K562 (cell line): ENCODE data around the gene ZNF350. TPM values are rescaled to one million over a fixed set of nuclear protein-coding genes. Genes with fewer than 3 reads are reported as not detected.
"Not testable (repeated sequence)": the region's sequence is repeated elsewhere in the genome, so short reads cannot be mapped to it uniquely, and the experiment has no call there.

ENCODE experiments used
- ATAC-seq: fragments of 200-7000 bp; cut with Tn5 transposase; 3 replicates; pipeline ENCODE4 v1.9.1; 2020; ENCODE audit warnings: moderate library complexity
- BruUV-seq: library from RNA; stranded (reverse); fragments of 400-500 nt; replicated peaks from 2 replicates; lab custom pipeline; 2021; lab: Mats Ljungman, UMichigan
- CTCF ChIA-PET: fragments of 300-600 bp; formaldehyde crosslinking; extraction: SDS; loops from one replicate; lab custom pipeline; 2021; ENCODE audit warnings: low intra/inter-chr PET ratio; lab: Yijun Ruan, JAX
- POLR2A ChIA-PET: fragments of 300-600, 350-650 bp; sonication (Branson Sonifier 250); formaldehyde crosslinking; extraction: SDS; loops from one replicate; lab custom pipeline; 2021; ENCODE audit warnings: antibody characterized with exemption, inconsistent platforms; lab: Yijun Ruan, JAX
- DNase-seq, 4 experiments: peaks; one replicate each; pipeline versions ENCODE4 v3.0.0 to v3.0.0-alpha.2; 2011 to 2018; ENCODE audit warnings: low spot score in 3 of 4, mixed read lengths in 3 of 4; ENCODE audit errors: extremely low read depth in 1 of 4
- FAIRE-seq: peaks from 2 replicates; lab custom pipeline; 2011; peaks lifted over from hg19 to GRCh38; lab: Jason Lieb, UNC
- H2AFZ ChIP-seq: 2 replicates; pipeline ENCODE4 v1.6.0; 2011; ENCODE audit warnings: low read depth, low read length, control low read depth, inconsistent platforms
- H3K27ac ChIP-seq: fragments of 200-600 bp; 3 replicates; pipeline ENCODE4 v1.8.0; 2011; ENCODE audit warnings: low read depth, mild to moderate bottlenecking, control low read depth, inconsistent platforms, low read length, moderate library complexity, mixed read lengths; ENCODE audit errors: extremely low read depth
- H3K27me3 ChIP-seq, 2 experiments: fragments of 300-600 bp in 1 of 2; 2 replicates in 1 of 2; 3 replicates in 1 of 2; pipeline versions ENCODE4 v1.6.0 to v1.8.0; 2011; ENCODE audit warnings: inconsistent platforms in 2 of 2, low read length in 2 of 2, mild to moderate bottlenecking in 1 of 2, mixed read lengths in 1 of 2, moderate library complexity in 1 of 2; ENCODE audit not compliant: control insufficient read depth in 2 of 2, insufficient read depth in 2 of 2
- H3K36me3 ChIP-seq: fragments of 300-600 bp; 3 replicates; pipeline ENCODE4 v1.8.0; 2011; ENCODE audit warnings: mild to moderate bottlenecking, low read length, inconsistent platforms; ENCODE audit not compliant: control insufficient read depth, insufficient read depth
- H3K4me1 ChIP-seq, 2 experiments: fragments of 200-600 bp in 1 of 2; replicated peaks in 1 of 2; 2 replicates in 1 of 2; 3 replicates in 1 of 2; pipeline versions ENCODE4 v1.5.1 to v1.8.0; 2011; ENCODE audit warnings: inconsistent platforms in 2 of 2, low read length in 2 of 2, mild to moderate bottlenecking in 1 of 2, mixed read lengths in 1 of 2, moderate library complexity in 1 of 2; ENCODE audit not compliant: control insufficient read depth in 2 of 2, insufficient read depth in 2 of 2
- H3K4me2 ChIP-seq: 2 replicates; pipeline ENCODE4 v1.6.1; 2011; ENCODE audit warnings: low read length, control low read depth, inconsistent platforms, mixed read lengths; ENCODE audit not compliant: insufficient read depth
- H3K4me3 ChIP-seq: fragments of 200-600 bp; sonication (generic), shearing (Covaris generic); 2 replicates; pipeline ENCODE4 v1.5.1; 2016; ENCODE audit warnings: control low read depth, inconsistent platforms
- H3K79me2 ChIP-seq: fragments of 200-600 bp; 3 replicates; pipeline ENCODE4 v1.8.0; 2011; ENCODE audit warnings: low read length, inconsistent platforms; ENCODE audit not compliant: control insufficient read depth, insufficient read depth
- H3K9ac ChIP-seq, 2 experiments: 2 replicates each; pipeline versions ENCODE4 v1.6.0 to v1.6.1; 2011; ENCODE audit warnings: low read depth in 2 of 2, low read length in 2 of 2, control low read depth in 1 of 2, inconsistent platforms in 1 of 2, mild to moderate bottlenecking in 1 of 2, mixed read lengths in 1 of 2; ENCODE audit not compliant: insufficient read depth in 1 of 2
- H3K9me1 ChIP-seq: one replicate; pipeline ENCODE4 v1.6.0; 2011; ENCODE audit warnings: inconsistent platforms, mild to moderate bottlenecking, low read length, moderate library complexity; ENCODE audit not compliant: control insufficient read depth, insufficient read depth
- H3K9me3 ChIP-seq: replicated peaks from 2 replicates; pipeline ENCODE4 v1.5.1; 2011; ENCODE audit warnings: low read depth, low read length, inconsistent platforms; ENCODE audit not compliant: control insufficient read depth, insufficient read depth
- H4K20me1 ChIP-seq: replicated peaks from 2 replicates; pipeline ENCODE4 v1.6.1; 2011; ENCODE audit warnings: low read length, inconsistent platforms, mixed read lengths; ENCODE audit not compliant: control insufficient read depth, insufficient read depth
- ZFP30 ChIP-seq: fragments of 250-450 bp; sonication (Bioruptor Pico); IDR thresholded peaks from 2 replicates; pipeline ENCODE4 v1.8.0; 2022; ENCODE audit warnings: moderate library complexity, mild to moderate bottlenecking, inconsistent platforms, borderline replicate concordance
- WGBS: fragments of 100-300 bp; shearing (Covaris generic); methylation state at CpG from one replicate; pipeline ENCODE4 v1.1.6; 2016; ENCODE audit warnings: low coverage, mixed read lengths; ENCODE audit not compliant: insufficient coverage; ENCODE audit errors: missing lambda C conversion rate; 5-methylcytosine and 5-hydroxymethylcytosine counted together
- in situ Hi-C: fragments of 300-500 bp; cut with MboI; formaldehyde crosslinking; loops from 4 replicates; pipeline ENCODE4 v1.15.0; 2018; ENCODE audit warnings: inconsistent platforms, mixed read lengths
- intact Hi-C: fragments of 100-400 bp; cut with micrococcal nuclease; formaldehyde crosslinking; loops from 2 replicates; pipeline ENCODE4 v1.14.2; 2022
- polyA plus RNA-seq, 8 experiments: library from polyadenylated mRNA; depleted of rRNA in 4 of 8; stranded (reverse) in 5 of 8; unstranded in 3 of 8; fragments of >200 nt; fragmentation: Nextera tagmentation in 2 of 8; fragmentation: Illumina TruSeq in 1 of 8; extraction: Ambion mirVana in 2 of 8; extraction: Trizol in 1 of 8; gene quantifications; 2 replicates each; pipeline versions ENCODE4 v1.2.1 to v1.2.3, GENCODE V29; 2011 to 2014; ENCODE audit warnings: inconsistent platforms in 1 of 8, missing spikeins in 1 of 8
- total RNA-seq, 7 experiments: library from RNA; depleted of rRNA in 6 of 7; stranded (reverse); fragments of >200 nt in 6 of 7; fragmentation: Illumina TruSeq in 2 of 7; extraction: Trizol in 2 of 7; gene quantifications; 2 replicates each; pipeline versions ENCODE4 v1.2.1 to v1.2.3, GENCODE V29; 2011 to 2021; ENCODE audit warnings: low replicate concordance in 1 of 7
- TF ChIP-seq, protein P1 (sequence below), 3 experiments: IDR thresholded peaks in 2 of 3; conservative IDR thresholded peaks in 1 of 3; 2 replicates each; pipeline ENCODE4 v1.5.1; 2011 to 2012; ENCODE audit warnings: low read length in 3 of 3, mild to moderate bottlenecking in 3 of 3, control low read depth in 2 of 3, improper control_type of control experiment in 1 of 3, inconsistent platforms in 1 of 3, low read depth in 1 of 3, mixed read lengths in 1 of 3, moderate library complexity in 1 of 3; ENCODE audit not compliant: insufficient read depth in 2 of 3

Gene ZNF350
- total and polyA plus RNA-seq, 9 of the 15 experiments (the other 6 are each of a cell fraction or from before 2014, with no cell fraction given), result 1.7 to 4.8 (median 2.9) TPM

DNA sequence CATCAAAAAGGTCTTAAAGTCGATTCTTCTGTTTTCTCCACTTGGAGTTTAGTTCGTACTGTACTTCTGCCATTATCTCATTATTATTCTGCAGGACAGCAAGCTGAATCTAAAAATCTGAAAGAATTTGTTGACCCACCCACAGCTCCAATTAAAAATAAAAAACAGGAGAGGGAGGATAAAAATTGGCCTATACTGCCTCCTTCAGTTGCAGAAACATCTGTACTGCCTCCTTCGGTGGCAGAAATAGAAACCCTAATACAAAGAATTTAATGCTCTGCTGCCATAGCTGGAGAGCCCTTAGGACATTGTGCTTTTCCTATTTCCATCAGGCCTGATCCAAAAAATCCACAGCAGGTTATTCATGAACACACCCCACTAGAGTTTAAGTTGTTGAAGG is 9.8 kb downstream of the ZNF350 start:
- Histone ChIP-seq H3K36me3 (no peaks in the 10 kb centered on the region), H3K4me3 (no peak overlapping the region), H3K4me1 (no peaks in the 10 kb centered on the region), H3K79me2 (no peaks in the 10 kb centered on the region), H3K9me3 (peaks cover 4% of the 10 kb centered on the region), H3K4me2 (no peak overlapping the region), H3K27ac (no peak overlapping the region), H3K27me3 (no peaks in the 10 kb centered on the region), H4K20me1 (no peaks in the 10 kb centered on the region)
- FAIRE-seq (no peak), DNase-seq (no peak), ATAC-seq (no peak)
- CTCF ChIA-PET, result no interaction called here
- intact Hi-C loops, result no loop called here
- no TSS peak for BruUV-seq
- WGBS, result 9% methylated on average over 3 of the region's 3 CpGs
- TF ChIP-seq, protein P1, sequence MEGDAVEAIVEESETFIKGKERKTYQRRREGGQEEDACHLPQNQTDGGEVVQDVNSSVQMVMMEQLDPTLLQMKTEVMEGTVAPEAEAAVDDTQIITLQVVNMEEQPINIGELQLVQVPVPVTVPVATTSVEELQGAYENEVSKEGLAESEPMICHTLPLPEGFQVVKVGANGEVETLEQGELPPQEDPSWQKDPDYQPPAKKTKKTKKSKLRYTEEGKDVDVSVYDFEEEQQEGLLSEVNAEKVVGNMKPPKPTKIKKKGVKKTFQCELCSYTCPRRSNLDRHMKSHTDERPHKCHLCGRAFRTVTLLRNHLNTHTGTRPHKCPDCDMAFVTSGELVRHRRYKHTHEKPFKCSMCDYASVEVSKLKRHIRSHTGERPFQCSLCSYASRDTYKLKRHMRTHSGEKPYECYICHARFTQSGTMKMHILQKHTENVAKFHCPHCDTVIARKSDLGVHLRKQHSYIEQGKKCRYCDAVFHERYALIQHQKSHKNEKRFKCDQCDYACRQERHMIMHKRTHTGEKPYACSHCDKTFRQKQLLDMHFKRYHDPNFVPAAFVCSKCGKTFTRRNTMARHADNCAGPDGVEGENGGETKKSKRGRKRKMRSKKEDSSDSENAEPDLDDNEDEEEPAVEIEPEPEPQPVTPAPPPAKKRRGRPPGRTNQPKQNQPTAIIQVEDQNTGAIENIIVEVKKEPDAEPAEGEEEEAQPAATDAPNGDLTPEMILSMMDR (IDR thresholded peaks at IDR 0.05 in 2 of 3, conservative IDR thresholded peaks at IDR 0.05 in 1 of 3; ENCODE audit: insufficient read depth in 2 of 3, low read depth in 1 of 3, low read length in 3 of 3), result peak in 2 of 3 experiments; percentile 9 to 12; a peak in 1 of 6 replicates
- no peak for TF ChIP-seq ZFP30 (CRISPR knock-in tag)
- TF ChIP-seq, all 486 proteins: peak for 1
- Histone ChIP-seq H3K9me1 (no peaks in the 10 kb centered on the region), H2AFZ (no peak overlapping the region), H3K9ac (no peak overlapping the region)
- in situ Hi-C loops, result no loop called here
- POLR2A ChIA-PET, result no interaction called here

GRCh38 chr19:51975787-51976186 is 10.9 kb downstream of the ZNF350 start:
- H3K27me3 ChIP-seq, ATAC-seq, H3K4me1 ChIP-seq, H3K9ac ChIP-seq, H3K4me2 ChIP-seq, H3K79me2 ChIP-seq, H3K27ac ChIP-seq, H3K4me3 ChIP-seq, H3K36me3 ChIP-seq, intact Hi-C loops, CTCF ChIA-PET, in situ Hi-C loops, POLR2A ChIA-PET, H3K9me1 ChIP-seq, BruUV-seq, FAIRE-seq, H2AFZ ChIP-seq, DNase-seq, H4K20me1 ChIP-seq: not testable (repeated sequence)
- 15% methylated on average over 17 of the region's 17 CpGs for WGBS
- H3K9me3 ChIP-seq, result peaks cover 12% of the 10 kb centered on the region
